ENCODE measurements around the gene TRIM46.
"Not testable (repeated sequence)": the region's sequence is repeated elsewhere in the genome, so short reads cannot be mapped to it uniquely, and the experiment has no call there.

The TRIM46 gene

DNA sequence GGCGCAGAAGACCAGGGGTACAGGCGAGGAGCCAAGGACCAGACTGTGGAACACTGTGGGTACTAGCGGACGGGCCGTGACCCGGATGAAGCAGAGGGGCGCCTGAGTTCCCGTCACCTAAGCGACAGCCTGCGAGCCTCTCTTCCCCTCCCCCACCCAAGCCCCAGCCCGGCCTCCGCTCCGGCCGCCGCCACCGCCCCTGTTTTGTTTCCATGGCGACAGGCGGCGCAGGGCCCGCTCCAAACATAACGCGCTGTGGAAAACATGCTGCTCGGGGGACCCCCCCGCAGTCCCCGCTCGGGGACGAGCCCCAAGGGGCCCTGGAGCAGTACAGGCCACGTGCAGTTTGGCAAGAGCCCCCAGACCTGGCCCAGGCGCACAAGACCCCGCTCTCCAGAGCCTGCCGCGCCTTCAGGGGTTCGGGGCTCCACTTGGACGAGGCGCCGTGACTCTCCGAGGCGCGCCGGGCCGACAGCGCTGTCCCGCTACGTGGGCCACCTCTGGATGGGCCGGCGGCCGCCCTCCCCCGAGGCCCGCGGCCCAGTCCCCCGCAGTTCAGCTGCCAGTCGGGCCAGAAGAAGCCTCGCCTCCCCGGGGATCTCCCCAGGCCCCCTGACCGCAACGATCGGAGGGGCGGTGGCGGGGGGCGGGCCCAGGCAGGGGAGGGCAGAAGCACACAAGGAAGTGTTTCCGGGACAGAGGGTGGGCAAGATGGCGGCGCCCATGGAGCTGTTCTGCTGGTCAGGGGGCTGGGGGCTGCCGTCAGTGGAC, 35.1 kb downstream of the TRIM46 start, which contains the start of gene MTX1:
Gene MTX1, plus strand, starts transcription at position 155 of the 771 bp plus-strand sequence. Its CDS starts 110 bp downstream, at position 265.
- peak; percentile 69 for DNase-seq

DNA sequence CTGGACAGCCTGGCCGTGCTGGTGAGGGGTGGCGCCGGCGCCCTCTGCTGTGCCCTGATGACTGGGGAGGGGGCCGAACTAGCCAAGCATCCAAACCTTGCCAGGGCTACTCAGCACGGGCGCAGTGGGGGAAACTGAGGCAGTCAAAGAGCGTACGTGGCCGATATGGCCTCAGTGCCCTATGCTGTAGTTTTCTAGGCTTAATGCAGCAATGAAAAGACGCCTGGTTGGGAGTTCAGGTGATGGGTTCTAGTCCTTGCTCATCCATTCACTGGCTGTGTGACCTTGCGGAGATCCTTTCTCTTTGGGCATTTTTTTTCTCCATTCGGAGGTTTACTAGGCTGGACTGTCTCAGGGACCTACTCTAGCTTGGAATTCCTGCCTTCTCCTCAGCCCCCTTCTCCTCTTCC, 35.7 kb downstream of the TRIM46 start:
- no peak for DNase-seq

DNA sequence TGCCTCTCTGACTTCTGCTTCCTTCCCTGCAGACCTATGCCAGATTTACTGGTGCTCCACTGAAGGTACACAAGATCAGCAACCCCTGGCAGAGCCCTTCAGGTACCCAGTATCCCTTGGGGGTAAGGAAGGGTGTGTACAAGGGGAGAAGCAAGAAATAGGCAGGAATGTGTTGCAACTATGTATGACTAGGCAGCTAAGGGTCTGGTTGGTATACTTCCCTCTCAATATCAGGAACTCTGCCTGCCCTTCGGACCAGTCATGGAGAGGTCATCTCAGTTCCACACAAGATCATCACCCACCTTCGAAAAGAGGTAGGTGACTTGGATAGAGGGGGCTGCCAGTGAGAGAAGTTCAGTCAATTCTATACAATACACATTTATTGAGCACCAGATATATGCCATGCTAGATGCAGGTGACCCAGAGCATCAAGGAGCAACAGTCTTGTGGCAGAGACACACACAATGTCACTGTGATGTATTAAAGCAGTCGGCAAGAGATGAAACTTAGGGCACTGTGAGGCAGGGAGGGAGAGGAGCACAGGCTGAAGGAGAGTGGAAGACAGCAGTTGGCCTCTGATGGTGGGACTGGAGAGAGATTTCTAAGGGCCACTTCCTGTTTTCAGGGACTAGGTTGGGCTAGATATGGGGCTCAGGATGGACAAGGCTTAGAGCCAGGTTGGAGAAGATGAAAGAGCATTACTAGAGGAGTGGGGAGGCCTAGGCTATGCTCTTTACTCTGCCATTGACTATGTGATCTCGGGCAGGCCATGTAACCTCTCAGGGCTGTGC, 36.9 kb downstream of the TRIM46 start:
- no peak for DNase-seq

DNA sequence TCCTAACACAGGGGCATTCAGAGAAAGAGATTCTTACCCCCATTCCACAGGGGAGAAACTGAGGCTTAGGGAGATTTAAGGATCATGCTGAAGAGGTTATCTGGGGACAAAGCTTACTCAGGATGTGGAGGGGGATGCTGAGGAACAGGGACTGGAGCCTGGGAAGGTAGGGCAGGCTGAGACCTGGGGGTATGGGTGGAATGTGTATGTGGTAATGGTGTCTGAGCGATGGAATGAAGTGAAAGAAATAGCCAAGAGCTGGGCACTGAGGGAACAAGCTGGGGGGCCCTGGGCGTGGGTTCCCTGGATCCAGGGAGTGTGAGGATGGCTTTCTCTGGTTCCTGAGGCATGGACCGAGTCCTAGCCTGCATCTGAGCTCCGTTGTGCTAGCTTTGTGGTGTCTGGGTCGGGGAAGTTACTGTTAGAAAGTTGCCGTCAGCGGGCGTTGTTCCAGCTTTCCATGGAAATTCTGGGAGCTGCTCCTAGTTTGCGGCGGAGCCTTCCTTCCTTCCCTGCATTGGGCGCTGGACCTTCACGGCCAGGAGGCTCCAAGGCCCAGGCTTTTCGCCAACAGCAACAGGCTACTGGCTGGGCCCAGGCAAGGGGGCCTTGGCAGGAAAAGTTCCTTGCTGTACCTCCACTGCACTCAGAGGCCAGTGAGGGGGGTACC, 37.9 kb downstream of the TRIM46 start:
- DNase-seq: not testable (repeated sequence)

DNA sequence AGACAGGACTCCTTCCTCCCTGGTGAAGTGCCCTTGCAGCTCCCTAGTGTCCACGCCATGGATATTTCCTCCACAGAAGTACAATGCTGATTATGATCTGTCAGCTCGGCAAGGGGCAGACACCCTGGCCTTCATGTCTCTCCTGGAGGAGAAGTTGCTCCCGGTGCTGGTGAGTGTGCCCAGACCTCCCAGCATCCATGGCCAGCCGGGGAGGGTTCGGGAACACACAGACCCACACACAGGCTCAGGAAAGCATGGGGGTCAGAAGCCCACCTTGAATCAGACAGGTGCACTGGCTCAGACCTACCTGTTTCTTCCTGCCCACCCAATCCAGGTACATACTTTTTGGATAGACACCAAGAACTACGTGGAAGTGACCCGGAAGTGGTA, 38.4 kb downstream of the TRIM46 start:
- DNase-seq: not testable (repeated sequence)

DNA sequence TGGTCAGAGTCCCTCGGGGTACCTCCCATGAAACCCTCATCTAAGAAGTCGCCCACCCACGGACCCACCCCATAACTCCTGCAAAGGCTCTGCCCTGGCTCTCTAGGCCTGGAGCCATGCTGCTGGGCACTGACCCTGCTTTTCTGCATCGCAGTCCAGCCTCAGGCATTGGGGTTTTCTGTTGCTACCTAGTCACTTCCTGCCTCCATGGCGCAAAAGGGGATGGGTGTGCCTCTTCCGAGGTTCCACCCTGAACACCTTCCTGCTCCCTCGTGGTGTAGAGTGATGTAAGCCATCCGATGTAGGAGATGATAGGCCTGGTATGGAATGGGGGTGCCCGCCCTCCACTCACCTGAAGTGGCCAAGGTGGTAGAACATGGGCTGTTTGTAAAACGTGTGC, 41.1 kb downstream of the TRIM46 start:
- not testable (repeated sequence) for DNase-seq

DNA sequence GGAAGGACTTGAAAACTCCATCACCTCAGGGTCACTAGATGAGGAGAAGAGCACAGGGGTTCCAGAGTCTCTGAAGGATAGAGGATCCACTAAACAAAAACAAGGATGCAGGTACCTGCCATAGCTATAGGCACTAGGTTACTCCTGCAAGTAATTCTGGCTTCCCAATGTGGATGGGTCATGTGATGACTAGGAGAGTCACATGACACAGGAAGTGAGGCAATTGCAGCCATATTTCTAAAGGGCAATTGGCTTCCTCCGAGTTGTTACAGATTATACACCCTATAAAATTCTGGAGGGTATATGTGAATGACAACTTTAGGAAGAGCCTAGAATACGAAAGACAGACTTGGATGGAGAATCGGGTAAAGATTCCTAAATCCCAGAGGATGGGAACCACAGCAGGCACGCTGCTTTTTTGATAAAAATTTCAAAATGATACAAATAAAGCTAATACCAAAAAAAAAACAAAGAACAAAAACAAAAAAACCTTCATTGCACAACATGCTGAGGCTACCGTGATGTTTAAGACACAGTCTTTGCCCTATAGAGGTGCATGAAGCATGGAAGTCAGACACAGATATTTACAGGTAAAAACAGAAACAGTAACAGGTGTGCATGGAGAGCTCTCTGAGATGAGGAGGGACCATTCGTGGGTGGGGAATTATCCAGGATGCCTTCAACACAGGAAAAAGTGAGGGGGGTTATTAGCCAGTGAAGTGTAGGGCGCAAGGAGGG, 45.4 kb downstream of the TRIM46 start:
- peak; percentile 81 for DNase-seq

DNA sequence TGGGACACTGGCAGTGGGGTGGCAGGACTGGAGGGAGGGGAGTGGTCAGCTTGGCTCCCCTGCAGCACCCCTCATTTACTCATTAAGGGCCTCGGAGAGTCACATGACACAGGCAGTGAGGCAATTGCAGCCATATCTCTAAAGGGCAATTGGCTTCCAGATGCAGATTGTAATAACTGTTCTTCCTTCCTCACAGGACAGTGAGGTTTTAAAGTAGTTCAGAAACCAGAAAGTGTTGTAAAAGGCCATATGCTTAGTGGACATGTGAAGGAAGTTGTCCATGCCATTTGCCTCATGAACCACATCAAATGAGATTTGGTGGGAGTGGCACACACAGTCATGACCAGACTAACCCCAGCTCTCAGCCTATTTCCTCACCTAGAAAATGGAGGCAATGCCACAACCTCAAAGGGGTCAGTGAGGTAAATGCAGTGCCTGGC, 46.0 kb downstream of the TRIM46 start:
- peak; percentile 66 for DNase-seq

DNA sequence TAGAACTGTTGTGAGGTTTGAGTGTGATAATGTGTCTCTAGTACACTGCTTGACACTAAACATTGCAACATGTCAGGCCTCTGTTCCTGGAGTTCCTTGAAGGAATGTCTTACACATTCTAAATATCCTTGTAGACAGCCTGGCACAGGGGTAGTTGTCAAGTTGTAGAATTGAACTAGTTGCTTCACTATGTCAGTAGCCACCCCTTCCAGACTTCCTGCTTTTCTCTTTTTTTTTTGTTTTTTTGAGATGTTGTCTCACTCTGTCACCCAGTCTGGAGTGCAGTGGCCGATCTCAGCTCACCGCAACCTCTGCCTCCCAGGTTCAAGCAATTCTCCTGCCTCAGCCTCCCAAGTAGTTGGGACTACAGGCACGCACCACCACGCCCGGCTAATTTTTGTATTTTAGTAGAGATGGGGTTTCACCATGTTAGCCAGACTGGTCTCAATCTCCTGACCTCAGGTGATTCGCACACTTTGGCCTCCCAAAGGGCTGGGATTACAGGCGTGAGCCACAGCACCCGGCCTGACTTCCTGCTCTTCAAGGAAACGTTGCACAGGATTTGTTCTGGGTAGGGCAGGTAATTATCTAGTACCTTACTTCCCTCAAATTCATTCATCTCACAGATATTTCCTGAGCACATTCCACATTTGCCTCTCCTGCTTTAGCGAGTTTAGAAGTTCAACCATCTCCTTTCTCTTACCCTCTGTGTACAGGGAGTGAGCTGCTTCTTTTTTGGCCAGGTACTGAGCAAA, 46.7 kb downstream of the TRIM46 start:
- not testable (repeated sequence) for DNase-seq

DNA sequence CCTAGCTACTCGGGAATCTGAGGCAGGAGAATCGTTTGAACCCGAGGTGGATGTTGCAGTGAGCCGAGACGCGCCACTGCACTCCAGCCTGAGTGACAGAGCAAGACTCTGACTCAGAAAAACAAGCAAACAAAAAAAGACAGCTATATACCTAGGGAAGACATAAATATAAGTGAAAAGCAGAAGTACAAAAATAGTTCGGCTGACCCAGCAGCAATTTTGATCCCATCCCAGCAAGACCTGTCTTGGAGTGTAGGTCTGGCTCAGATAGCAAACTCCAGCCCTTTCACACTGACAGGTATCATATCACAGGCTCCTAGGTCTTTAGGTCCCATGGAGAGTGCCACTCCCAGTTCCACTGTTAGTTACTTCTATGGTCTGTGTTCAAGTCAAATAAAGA, 49.4 kb downstream of the TRIM46 start:
- no peak for DNase-seq

DNA sequence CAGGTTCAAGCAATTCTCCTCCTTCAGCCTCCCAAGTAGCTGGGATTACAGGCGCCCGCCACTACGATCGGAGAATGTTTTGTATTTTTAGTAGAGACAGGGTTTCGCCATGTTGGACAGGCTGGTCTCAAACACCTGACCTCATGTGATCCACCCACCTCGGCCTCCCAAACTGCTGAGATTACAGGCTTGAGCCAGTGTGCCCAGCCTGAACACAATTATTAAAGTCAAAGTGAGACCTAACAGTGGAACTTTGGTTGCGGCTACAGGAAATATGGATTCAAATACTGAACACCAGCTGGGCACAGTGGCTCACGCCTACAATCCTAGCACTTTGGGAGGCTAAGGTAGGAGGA, 51.7 kb downstream of the TRIM46 start:
- not testable (repeated sequence) for DNase-seq

DNA sequence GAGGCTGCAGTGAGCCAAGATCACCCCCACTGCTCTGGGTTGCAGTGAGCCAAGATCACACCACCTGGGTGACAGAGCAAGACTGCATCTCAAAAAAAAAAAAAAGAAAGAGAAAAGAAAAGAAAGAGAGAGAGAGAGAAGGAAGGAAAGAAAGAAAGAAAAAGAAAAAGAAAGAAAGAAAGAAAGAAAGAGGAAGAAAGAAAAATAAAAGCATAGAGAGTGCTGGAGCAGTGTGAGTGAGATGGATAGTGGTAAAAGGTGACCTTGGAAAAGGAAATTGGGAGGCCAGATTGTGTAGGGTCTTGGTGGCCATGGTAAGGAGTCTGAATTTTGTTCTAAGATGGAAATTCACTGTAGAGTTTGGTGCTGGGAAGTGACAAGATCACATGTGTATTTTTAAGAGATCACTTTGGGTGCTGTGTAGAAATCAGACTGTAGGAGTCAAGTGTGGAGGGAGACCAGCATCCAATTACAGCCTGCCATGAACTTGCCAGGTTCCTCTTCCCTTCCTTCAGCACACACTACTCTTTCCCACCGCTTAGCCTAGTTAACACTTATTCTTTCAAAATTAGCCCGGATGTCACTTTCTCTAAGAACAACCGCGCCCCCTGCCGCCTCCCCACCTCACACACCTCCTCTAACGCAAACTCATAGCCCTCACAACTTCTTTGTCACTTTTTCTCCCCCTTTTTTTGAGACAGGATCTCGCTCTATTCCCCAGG, 52.7 kb downstream of the TRIM46 start:
- DNase-seq: peak; percentile 86

DNA sequence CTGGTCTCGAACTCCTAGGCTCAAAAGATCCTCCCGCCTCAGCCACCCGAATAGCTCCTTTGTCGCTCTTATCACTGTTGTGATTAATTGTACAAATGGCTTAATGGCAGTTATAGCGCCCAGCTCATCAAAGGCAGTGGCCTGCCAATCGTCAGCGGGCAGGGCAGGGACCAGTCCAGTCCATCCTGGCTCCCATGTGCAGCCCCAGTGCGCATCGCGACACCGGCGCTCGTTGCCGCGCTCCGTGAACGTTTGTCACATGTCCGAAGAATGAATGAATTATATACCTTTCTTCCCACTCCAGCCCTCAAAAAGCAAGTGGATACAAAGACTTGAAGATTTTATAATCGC, 53.2 kb downstream of the TRIM46 start:
- DNase-seq: no peak

DNA sequence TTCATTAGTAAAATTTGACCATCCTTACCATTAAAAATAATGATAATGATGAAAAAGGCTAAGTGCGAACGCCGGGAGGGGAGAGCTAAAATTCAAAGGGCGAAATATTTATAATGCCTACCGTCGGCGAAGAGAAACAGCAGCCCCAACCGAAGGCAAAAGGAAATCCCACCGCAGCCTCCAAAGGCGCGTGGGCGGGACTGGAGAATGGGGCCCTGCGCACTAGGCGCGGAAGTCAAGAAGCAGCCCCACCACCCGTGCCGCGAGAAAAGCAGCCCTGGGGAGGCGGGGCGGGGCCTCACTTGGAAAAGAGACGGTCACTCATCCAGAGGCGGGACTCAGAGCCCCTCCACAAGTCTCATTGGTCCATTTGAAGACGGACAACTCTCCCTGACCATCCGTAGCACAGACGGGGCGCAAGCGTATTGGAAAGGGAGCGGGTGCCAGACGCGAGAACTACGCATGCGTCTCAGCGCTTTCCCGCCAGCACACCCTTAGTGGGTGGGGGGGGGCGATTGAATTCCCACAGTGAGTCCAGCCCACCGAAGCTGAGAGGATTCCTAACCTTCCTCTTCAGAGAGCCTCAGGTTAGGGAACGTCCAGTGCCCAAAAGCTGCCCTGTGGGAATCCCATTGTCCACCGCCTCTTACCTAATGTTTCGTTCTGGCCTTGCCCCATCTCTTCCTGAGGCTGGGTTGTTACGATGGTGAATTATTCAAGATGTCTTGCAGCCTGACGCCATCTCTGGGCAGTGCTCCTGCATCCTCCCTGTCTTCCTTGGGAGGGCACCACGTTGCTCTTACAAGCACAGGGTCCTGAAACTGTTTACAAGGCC, 53.8 kb downstream of the TRIM46 start:
- DNase-seq: peak; percentile 100

DNA sequence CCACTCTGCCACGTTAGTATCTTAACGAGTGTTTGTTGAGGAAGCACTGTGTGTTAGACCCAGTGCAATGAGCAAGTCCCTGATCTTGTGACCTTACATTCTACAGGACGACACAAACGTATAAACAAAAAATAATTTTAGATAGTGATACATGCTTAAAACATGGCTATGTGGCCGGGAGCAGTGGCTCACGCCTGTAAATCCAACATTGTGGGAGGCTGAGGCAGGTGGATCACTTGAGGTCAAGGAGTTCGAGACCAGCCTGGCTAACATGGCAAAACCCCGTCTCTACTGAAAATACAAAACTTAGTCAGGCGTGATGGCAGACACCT, 54.4 kb downstream of the TRIM46 start:
- no peak for DNase-seq

DNA sequence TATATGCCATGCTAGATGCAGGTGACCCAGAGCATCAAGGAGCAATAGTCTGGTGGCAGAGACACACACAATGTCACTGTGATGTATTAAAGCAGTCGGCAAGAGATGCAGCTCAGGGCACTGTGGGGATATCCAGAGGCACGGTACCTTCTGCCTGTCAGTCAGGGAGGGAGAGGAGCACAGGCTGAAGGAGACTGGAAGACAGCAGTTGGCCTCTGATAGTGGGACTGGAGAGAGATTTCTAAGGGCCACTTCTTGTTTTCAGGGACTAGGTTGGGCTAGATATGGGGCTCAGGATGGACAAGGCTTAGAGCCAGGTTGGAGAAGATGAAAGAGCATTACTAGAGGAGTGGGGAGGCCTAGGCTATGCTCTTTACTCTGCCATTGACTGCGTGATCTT, 57.7 kb downstream of the TRIM46 start:
- not testable (repeated sequence) for DNase-seq

DNA sequence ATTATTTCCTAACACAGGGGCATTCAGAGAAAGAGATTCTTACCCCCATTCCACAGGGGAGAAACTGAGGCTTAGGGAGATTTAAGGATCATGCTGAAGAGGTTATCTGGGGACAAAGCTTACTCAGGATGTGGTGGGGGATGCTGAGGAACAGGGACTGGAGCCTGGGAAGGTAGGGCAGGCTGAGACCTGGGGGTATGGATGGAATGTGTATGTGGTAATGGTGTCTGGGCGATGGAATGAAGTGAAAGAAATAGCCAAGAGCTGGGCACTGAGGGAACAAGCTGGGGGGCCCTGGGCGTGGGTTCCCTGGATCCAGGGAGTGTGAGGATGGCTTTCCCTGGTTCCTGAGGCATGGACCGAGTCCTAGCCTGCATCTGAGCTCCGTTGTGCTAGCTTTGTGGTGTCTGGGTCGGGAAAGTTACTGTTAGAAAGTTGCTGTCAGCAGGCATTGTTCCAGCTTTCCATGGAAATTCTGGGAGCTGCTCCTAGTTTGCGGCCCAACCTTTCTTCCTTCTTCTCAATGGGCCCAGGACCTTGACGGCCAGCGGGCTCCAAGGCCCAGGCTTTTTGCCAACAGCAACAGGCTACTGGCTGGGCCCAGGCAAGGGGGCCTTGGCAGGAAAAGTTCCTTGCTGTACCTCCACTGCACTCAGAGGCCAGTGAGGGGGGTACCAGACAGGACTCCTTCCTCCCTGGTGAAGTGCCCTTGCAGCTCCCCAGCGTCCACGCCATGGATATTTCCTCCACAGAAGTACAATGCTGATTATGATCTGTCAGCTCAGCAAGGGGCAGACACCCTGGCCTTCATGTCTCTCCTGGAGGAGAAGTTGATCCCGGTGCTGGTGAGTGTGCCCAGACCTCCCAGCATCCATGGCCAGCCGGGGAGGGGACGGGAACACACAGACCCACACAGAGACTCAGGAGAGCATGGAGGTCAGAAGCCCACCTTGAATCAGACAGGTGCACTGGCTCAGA, 58.6 kb downstream of the TRIM46 start:
- DNase-seq: not testable (repeated sequence)

DNA sequence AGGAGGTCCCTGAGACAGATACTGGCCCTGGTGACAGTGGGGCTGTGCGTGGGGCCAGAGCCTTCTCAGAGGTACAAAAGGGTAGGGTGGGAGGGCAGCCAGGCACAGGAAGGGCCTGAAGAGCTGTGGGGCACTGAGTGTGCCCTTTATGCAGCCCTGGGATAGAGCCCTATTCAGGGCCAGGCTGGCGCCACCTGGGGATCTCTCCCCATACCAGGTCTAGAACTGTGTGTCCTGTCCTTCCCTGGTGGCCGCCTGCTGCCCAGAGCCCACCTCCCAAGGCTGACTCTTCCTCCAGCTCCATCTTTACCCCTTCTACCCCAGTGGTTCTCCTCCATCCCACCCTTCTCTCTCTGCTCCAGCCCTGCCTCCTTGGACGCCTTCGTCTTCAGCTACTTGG, 59.9 kb downstream of the TRIM46 start:
- not testable (repeated sequence) for DNase-seq

All from NCI-H187 treated with DMSO at 0.1 percent for 48 hours (cell line).